CD4-positive, alpha-beta T cell treated with Interleukin-12 subunit alpha and Interleukin-12 subunit beta, for 1 hour (primary cell): ENCODE results near the gene CTDP1.

ENCODE experiments used
- DNase-seq: peaks from one replicate; pipeline ENCODE4 v3.0.0-alpha.2; 2020

CTDP1 gene

DNA sequence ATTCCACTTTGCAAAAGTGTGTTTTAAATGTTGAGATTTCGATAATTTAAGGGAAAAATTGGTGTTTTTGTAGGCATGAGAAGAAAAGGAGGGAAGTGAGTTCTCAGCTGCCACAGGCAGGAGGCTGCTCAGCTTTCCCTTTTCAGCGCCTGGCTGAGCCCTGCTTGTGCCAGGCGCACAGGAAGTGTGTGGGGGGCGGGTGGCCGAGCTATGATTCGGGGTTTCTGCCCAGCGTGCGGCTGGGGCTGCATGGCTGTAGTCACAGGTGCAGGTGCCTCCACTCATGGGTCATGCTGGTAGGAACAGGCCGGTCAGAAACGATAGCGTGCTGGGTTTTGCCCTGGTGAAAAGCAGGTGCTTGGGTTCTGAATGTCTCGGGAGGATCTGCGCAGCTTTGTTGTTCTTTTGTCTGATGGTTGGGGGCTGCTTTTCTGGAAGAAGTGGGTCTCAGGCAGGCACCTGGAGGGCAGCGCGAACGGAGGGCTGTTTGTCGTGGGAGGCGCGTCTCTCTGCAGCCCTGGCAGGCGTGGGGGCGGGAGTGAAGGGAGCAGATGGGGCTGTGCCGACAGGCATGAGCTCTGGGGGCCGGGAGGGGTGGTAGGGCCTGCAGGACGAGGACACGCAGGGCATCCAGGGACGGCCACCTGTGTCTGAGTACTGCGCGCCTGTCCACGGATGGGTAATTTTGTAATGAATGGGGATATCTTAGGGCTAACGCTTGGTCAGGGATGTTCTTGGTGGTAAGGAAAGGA is 120.2 kb downstream of the CTDP1 start:
- no peak for DNase-seq

- DNase-seq: no peak
Observed at GRCh38 chr18:79800371-79801180, 121.0 kb downstream of the CTDP1 start.

DNA sequence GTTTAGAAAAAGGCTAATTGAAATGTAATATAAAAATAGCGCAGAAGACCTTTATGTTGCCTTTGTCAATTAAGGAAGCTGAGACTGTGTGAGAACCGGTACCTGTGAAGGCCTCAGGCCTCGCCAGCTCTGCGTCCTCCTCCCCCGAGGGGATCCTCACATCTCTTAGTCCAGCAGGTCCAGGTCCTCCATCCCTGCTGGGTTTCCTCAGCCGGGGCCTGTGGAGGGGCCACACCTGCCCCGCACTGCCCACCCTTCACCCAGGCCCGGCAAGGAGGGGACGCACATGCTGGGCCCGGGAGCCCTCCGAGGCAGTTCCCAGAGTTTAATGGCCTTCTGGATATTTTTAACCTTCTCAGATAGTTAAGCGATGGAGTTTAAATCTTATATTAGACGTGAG is 121.6 kb downstream of the CTDP1 start:
- no peak for DNase-seq

- DNase-seq: no peak
Observed at GRCh38 chr18:79801641-79802040, 122.0 kb downstream of the CTDP1 start.

GRCh38 chr18:79802298-79802697 is 122.7 kb downstream of the CTDP1 start:
- DNase-seq: no peak

DNA sequence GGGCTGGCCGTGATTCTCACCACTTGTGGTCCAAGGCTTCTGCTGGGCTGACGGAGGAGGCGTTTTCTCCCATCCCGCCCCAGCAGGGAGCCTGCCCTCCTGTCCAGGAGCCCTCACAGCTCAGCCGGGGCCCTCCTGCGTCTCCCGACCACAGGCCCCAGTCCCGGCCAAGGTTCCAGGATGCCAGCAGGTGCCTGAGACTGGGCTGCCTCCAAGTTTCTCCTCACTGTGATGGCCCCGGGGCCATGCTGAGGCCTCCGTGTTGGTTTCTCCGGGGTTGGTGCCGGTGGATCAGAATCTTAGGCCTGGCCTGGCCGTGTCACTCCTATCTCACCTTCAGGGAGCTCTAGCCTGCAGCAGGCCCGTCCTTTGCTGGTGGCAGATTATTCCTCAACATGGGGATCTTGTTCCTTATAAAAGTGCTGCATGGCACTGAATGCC is 124.0 kb downstream of the CTDP1 start:
- no peak for DNase-seq
